HepG2 (cell line): Measurements from ENCODE around the gene RPS6KA2. TPM values are rescaled to one million over a fixed set of nuclear protein-coding genes. Genes with fewer than 3 reads are reported as not detected.

Experiments used
- ATAC-seq: fragments of 200-7000 bp; cut with Tn5 transposase; 3 replicates; pipeline ENCODE4 v1.9.1; 2020; ENCODE audit warnings: mild to moderate bottlenecking, moderate library complexity
- BruUV-seq: library from RNA; stranded (reverse); fragments of 400-500 nt; replicated peaks from 2 replicates; lab custom pipeline; 2021; lab: Mats Ljungman, UMichigan
- CTCF ChIA-PET: fragments of 300-600 bp; formaldehyde crosslinking; extraction: SDS; loops from one replicate; lab custom pipeline; 2021; ENCODE audit warnings: low total read pairs, inconsistent platforms, low intra/inter-chr PET ratio; lab: Yijun Ruan, JAX
- POLR2A ChIA-PET: fragments of 350-600 bp; sonication (Branson Sonifier 250); formaldehyde crosslinking; loops from one replicate; lab custom pipeline; 2020; ENCODE audit warnings: antibody characterized with exemption, inconsistent platforms; lab: Yijun Ruan, JAX
- DNase-seq: peaks from one replicate; pipeline ENCODE4 v3.0.0-alpha.2; 2015; ENCODE audit warnings: low spot score
- FAIRE-seq: peaks from 3 replicates; lab custom pipeline; 2011; peaks lifted over from hg19 to GRCh38; lab: Jason Lieb, UNC
- H2AFZ ChIP-seq: one replicate; pipeline ENCODE4 v1.6.1; 2011; ENCODE audit warnings: low read length, inconsistent platforms
- H3K27ac ChIP-seq: fragments of 300-600 bp; 3 replicates; pipeline ENCODE4 v1.8.0; 2011; ENCODE audit warnings: mixed run types, mild to moderate bottlenecking, mixed read lengths, low read length, inconsistent platforms; ENCODE audit not compliant: insufficient read depth; ENCODE audit errors: extremely low read length
- H3K27me3 ChIP-seq, 2 experiments: fragments of 200-600 bp in 1 of 2; 2 replicates in 1 of 2; 3 replicates in 1 of 2; pipeline versions ENCODE4 v1.6.0 to v1.8.0; 2011; ENCODE audit warnings: low read length in 2 of 2, mild to moderate bottlenecking in 2 of 2, moderate library complexity in 2 of 2, inconsistent platforms in 1 of 2; ENCODE audit not compliant: insufficient read depth in 2 of 2, control insufficient read depth in 1 of 2
- H3K36me3 ChIP-seq, 2 experiments: fragments of 200-600 bp in 1 of 2; replicated peaks in 1 of 2; 2 replicates in 1 of 2; 3 replicates in 1 of 2; pipeline versions ENCODE4 v1.5.1 to v1.8.0; 2011; ENCODE audit warnings: low read length in 2 of 2, inconsistent platforms in 1 of 2; ENCODE audit not compliant: insufficient read depth in 2 of 2, control insufficient read depth in 1 of 2
- H3K4me1 ChIP-seq: 2 replicates; pipeline ENCODE4 v1.5.1; 2012; ENCODE audit warnings: low read length, inconsistent platforms; ENCODE audit not compliant: insufficient read depth
- H3K4me2 ChIP-seq: 2 replicates; pipeline ENCODE4 v1.6.0; 2011; ENCODE audit warnings: low read depth, low read length, inconsistent platforms
- H3K4me3 ChIP-seq, 3 experiments: fragments of 200-600 bp in 1 of 3; sonication (generic), shearing (Covaris generic) in 1 of 3; replicated peaks in 1 of 3; 2 replicates each; pipeline ENCODE4 v1.5.1; 2011 to 2016; ENCODE audit warnings: low read length in 3 of 3, inconsistent platforms in 2 of 3, low read depth in 2 of 3, mild to moderate bottlenecking in 2 of 3, control low read depth in 1 of 3, mixed read lengths in 1 of 3; ENCODE audit not compliant: insufficient read depth in 1 of 3
- H3K79me2 ChIP-seq: one replicate; pipeline ENCODE4 v1.6.1; 2011; ENCODE audit warnings: low read length, inconsistent platforms; ENCODE audit not compliant: insufficient read depth
- H3K9ac ChIP-seq: 2 replicates; pipeline ENCODE4 v1.6.0; 2011; ENCODE audit warnings: mild to moderate bottlenecking, low read depth, low read length, inconsistent platforms; ENCODE audit not compliant: insufficient read depth
- H3K9me3 ChIP-seq: 2 replicates; pipeline ENCODE4 v1.5.1; 2012; ENCODE audit warnings: mild to moderate bottlenecking, low read length
- H4K20me1 ChIP-seq: 2 replicates; pipeline ENCODE4 v1.6.0; 2011; ENCODE audit warnings: inconsistent platforms, mild to moderate bottlenecking, low read length, moderate library complexity; ENCODE audit not compliant: insufficient read depth
- ARHGAP35 ChIP-seq: sonication (generic); formaldehyde crosslinking; IDR thresholded peaks from 2 replicates; pipeline ENCODE4 v1.9.0; 2022; ENCODE audit warnings: mild to moderate bottlenecking, inconsistent platforms, moderate library complexity, missing genetic modification reagents, borderline replicate concordance
- ARID2 ChIP-seq: sonication (generic); formaldehyde crosslinking; IDR thresholded peaks from 2 replicates; pipeline ENCODE4 v1.8.1; 2022; ENCODE audit warnings: mild to moderate bottlenecking, missing genetic modification reagents, borderline replicate concordance
- CCAR2 ChIP-seq: fragments of 200-400 bp; formaldehyde crosslinking; optimal IDR thresholded peaks from 2 replicates; pipeline ENCODE3; 2018; ENCODE audit warnings: low read depth, mild to moderate bottlenecking, low read length, moderate library complexity
- DR1 ChIP-seq: sonication (generic); formaldehyde crosslinking; IDR thresholded peaks from 2 replicates; pipeline ENCODE4 v1.8.0; 2021; ENCODE audit warnings: mild to moderate bottlenecking, missing genetic modification reagents, inconsistent platforms
- FLYWCH1 ChIP-seq: sonication (generic); formaldehyde crosslinking; IDR thresholded peaks from 2 replicates; pipeline ENCODE4 v1.8.1; 2023; ENCODE audit warnings: mild to moderate bottlenecking, missing genetic modification reagents
- HMG20B ChIP-seq: conservative IDR thresholded peaks from 2 replicates; pipeline ENCODE4 v1.6.1; 2016; ENCODE audit warnings: missing genetic modification reagents, missing compliant biosample characterization
- ZKSCAN5 ChIP-seq: sonication (generic); formaldehyde crosslinking; IDR thresholded peaks from 2 replicates; pipeline ENCODE4 v1.5.1; 2020; ENCODE audit warnings: mild to moderate bottlenecking, missing genetic modification reagents
- ZNF160 ChIP-seq: sonication (generic); formaldehyde crosslinking; IDR thresholded peaks from 2 replicates; pipeline ENCODE4 v1.8.0; 2022; ENCODE audit warnings: mild to moderate bottlenecking, inconsistent platforms, missing genetic modification reagents
- ZNF263 ChIP-seq: sonication (generic); formaldehyde crosslinking; IDR thresholded peaks from 2 replicates; pipeline ENCODE4 v1.4.0; 2020; ENCODE audit warnings: missing genetic modification reagents
- ZNF713 ChIP-seq: sonication (generic); formaldehyde crosslinking; IDR thresholded peaks from 2 replicates; pipeline ENCODE4 v1.4.0; 2020; ENCODE audit warnings: mild to moderate bottlenecking, missing genetic modification reagents
- ZNF782 ChIP-seq: sonication (generic); formaldehyde crosslinking; IDR thresholded peaks from 2 replicates; pipeline ENCODE4 v1.4.0; 2020; ENCODE audit warnings: missing genetic modification reagents, mild to moderate bottlenecking, borderline replicate concordance
- WGBS: methylation state at CpG from one replicate; pipeline ENCODE4 v1.1.6; 2017; ENCODE audit warnings: low lambda C conversion rate; 5-methylcytosine and 5-hydroxymethylcytosine counted together
- in situ Hi-C: cut with HindIII; loops from 2 replicates; pipeline ENCODE4 v1.10.0; 2017; ENCODE audit warnings: low pct_unique_long_range_greater_than_20kb; ENCODE audit not compliant: extremely low pct_ligation_motif_present
- intact Hi-C: fragments of 100-400 bp; cut with micrococcal nuclease; formaldehyde crosslinking; loops from one replicate; pipeline ENCODE4 v1.10.0; 2022; ENCODE audit not compliant: unreplicated experiment
- polyA plus RNA-seq, 8 experiments: library from polyadenylated mRNA; depleted of rRNA in 3 of 8; stranded (reverse) in 7 of 8; unstranded in 1 of 8; fragments of >200 nt; fragmentation: Illumina TruSeq in 4 of 8; extraction: Trizol in 4 of 8; gene quantifications; 2 replicates each; pipeline versions ENCODE4 v1.2.1 to v1.2.3, GENCODE V29; 2011 to 2016; ENCODE audit warnings: low read depth in 4 of 8, missing spikeins in 1 of 8, mixed read lengths in 1 of 8; ENCODE audit not compliant: insufficient read depth in 1 of 8
- total RNA-seq, 5 experiments: library from RNA; depleted of rRNA; stranded (reverse); fragments of >200 nt; fragmentation: Illumina TruSeq; extraction: Trizol; gene quantifications; 2 replicates each; pipeline ENCODE4 v1.2.3, GENCODE V29; 2016; ENCODE audit warnings: low read depth in 1 of 5
- TF ChIP-seq, protein P1 (sequence below): sonication (generic); formaldehyde crosslinking; IDR thresholded peaks from 2 replicates; pipeline ENCODE4 v1.8.0; 2022; ENCODE audit warnings: missing genetic modification reagents, mild to moderate bottlenecking, inconsistent platforms, borderline replicate concordance
- TF ChIP-seq, protein P2 (sequence below): IDR thresholded peaks from 2 replicates; pipeline ENCODE4 v1.6.1; 2018; ENCODE audit warnings: missing genetic modification reagents
- TF ChIP-seq, protein P3 (sequence below): sonication (generic); formaldehyde crosslinking; IDR thresholded peaks from 2 replicates; pipeline ENCODE4 v1.4.0; 2020; ENCODE audit warnings: missing genetic modification reagents, borderline replicate concordance
- TF ChIP-seq, protein P4 (sequence below): sonication (generic); formaldehyde crosslinking; IDR thresholded peaks from 2 replicates; pipeline ENCODE4 v1.4.0; 2020; ENCODE audit warnings: missing genetic modification reagents
- TF ChIP-seq, protein P5 (sequence below): sonication (generic); formaldehyde crosslinking; IDR thresholded peaks from 2 replicates; pipeline ENCODE4 v1.4.0; 2020; ENCODE audit warnings: missing genetic modification reagents, borderline replicate concordance

Gene RPS6KA2
- total and polyA plus RNA-seq, 2 of the 13 experiments (the other 11 are each of a cell fraction or from before 2014, with no cell fraction given), result 0.22 to 0.38 TPM

DNA sequence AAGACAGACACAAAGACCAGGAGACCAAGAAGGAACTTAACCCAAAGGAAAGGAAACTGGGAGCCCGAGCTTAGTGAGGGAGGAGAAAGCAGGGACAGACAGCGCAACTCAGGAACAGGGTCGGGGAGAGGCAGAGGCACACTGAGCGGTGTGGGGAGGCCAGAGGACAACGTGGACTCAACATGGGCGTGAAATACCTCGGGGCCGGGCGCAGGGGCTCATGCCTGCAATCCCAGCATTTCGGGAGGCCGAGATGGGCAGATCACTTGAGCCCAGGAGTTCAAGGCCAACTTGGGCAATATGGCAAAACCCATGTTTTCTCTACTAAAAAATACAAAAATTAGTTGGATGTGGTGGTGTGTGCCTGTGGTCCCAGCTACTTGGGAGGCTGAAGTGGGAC lies 5.7 kb upstream of the RPS6KA2 start:
- peaks cover 16 to 92% of the 10 kb centered on the region in 2 experiments for H3K27me3 ChIP-seq
- no peaks in the 10 kb centered on the region; the same call in 1 of the 2 replicates for H4K20me1 ChIP-seq
- H3K36me3 ChIP-seq, result no peaks in the 10 kb centered on the region
- ChIA-PET POLR2A (no interaction called here), CTCF (no interaction called here)
- intact Hi-C loops (no loop called here), in situ Hi-C loops (no loop called here)
- FAIRE-seq (no peak), ATAC-seq (no peak), DNase-seq (no peak)
- H3K79me2 ChIP-seq, result no peaks in the 10 kb centered on the region
- H3K4me3 ChIP-seq, result no peak overlapping the region
- H3K4me1 ChIP-seq, result peaks cover 8% of the 10 kb centered on the region
- WGBS, result 17% methylated on average over 11 of the region's 11 CpGs
- H3K9me3 ChIP-seq, result no peaks in the 10 kb centered on the region
- no peak overlapping the region for H2AFZ ChIP-seq
- no TSS peak for BruUV-seq
- H3K9ac ChIP-seq, result no peak overlapping the region
- no peak overlapping the region for H3K4me2 ChIP-seq
- H3K27ac ChIP-seq, result no peak overlapping the region
- no peak for TF ChIP-seq ZNF160 (CRISPR knock-in tag)
- no peak for TF ChIP-seq HMG20B
- TF ChIP-seq, protein P1, sequence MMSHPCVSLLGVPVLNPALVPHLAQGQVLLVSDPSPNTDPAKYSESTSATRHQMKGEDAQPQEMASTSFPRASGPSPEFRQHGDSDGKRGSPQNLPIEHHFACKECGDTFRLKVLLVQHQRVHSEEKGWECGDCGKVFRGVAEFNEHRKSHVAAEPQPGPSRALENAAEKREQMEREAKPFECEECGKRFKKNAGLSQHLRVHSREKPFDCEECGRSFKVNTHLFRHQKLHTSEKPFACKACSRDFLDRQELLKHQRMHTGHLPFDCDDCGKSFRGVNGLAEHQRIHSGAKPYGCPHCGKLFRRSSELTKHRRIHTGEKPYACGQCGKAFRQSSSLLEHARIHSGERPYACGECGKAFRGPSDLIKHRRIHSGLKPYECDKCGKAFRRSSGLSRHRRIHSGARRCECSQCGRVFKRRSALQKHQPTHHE (CRISPR knock-in tag), result no peak
- TF ChIP-seq ARHGAP35 (CRISPR knock-in tag), result no peak
- no peak for TF ChIP-seq DR1
- TF ChIP-seq ZKSCAN5 (CRISPR knock-in tag), result no peak
- no peak for TF ChIP-seq FLYWCH1 (CRISPR knock-in tag)
- TF ChIP-seq ZNF713 (CRISPR knock-in tag), result no peak
- TF ChIP-seq, protein P2, sequence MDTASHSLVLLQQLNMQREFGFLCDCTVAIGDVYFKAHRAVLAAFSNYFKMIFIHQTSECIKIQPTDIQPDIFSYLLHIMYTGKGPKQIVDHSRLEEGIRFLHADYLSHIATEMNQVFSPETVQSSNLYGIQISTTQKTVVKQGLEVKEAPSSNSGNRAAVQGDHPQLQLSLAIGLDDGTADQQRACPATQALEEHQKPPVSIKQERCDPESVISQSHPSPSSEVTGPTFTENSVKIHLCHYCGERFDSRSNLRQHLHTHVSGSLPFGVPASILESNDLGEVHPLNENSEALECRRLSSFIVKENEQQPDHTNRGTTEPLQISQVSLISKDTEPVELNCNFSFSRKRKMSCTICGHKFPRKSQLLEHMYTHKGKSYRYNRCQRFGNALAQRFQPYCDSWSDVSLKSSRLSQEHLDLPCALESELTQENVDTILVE (CRISPR knock-in tag), result no peak
- no peak for TF ChIP-seq ZNF263 (CRISPR knock-in tag)
- TF ChIP-seq, protein P3, sequence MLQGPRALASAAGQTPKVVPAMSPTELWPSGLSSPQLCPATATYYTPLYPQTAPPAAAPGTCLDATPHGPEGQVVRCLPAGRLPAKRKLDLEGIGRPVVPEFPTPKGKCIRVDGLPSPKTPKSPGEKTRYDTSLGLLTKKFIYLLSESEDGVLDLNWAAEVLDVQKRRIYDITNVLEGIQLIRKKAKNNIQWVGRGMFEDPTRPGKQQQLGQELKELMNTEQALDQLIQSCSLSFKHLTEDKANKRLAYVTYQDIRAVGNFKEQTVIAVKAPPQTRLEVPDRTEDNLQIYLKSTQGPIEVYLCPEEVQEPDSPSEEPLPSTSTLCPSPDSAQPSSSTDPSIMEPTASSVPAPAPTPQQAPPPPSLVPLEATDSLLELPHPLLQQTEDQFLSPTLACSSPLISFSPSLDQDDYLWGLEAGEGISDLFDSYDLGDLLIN (CRISPR knock-in tag), result no peak
- TF ChIP-seq, protein P4, sequence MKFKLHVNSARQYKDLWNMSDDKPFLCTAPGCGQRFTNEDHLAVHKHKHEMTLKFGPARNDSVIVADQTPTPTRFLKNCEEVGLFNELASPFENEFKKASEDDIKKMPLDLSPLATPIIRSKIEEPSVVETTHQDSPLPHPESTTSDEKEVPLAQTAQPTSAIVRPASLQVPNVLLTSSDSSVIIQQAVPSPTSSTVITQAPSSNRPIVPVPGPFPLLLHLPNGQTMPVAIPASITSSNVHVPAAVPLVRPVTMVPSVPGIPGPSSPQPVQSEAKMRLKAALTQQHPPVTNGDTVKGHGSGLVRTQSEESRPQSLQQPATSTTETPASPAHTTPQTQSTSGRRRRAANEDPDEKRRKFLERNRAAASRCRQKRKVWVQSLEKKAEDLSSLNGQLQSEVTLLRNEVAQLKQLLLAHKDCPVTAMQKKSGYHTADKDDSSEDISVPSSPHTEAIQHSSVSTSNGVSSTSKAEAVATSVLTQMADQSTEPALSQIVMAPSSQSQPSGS, result no peak
- no peak for TF ChIP-seq CCAR2
- TF ChIP-seq, protein P5, sequence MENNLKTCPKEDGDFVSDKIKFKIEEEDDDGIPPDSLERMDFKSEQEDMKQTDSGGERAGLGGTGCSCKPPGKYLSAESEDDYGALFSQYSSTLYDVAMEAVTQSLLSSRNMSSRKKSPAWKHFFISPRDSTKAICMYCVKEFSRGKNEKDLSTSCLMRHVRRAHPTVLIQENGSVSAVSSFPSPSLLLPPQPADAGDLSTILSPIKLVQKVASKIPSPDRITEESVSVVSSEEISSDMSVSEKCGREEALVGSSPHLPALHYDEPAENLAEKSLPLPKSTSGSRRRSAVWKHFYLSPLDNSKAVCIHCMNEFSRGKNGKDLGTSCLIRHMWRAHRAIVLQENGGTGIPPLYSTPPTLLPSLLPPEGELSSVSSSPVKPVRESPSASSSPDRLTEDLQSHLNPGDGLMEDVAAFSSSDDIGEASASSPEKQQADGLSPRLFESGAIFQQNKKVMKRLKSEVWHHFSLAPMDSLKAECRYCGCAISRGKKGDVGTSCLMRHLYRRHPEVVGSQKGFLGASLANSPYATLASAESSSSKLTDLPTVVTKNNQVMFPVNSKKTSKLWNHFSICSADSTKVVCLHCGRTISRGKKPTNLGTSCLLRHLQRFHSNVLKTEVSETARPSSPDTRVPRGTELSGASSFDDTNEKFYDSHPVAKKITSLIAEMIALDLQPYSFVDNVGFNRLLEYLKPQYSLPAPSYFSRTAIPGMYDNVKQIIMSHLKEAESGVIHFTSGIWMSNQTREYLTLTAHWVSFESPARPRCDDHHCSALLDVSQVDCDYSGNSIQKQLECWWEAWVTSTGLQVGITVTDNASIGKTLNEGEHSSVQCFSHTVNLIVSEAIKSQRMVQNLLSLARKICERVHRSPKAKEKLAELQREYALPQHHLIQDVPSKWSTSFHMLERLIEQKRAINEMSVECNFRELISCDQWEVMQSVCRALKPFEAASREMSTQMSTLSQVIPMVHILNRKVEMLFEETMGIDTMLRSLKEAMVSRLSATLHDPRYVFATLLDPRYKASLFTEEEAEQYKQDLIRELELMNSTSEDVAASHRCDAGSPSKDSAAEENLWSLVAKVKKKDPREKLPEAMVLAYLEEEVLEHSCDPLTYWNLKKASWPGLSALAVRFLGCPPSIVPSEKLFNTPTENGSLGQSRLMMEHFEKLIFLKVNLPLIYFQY, result no peak
- TF ChIP-seq ARID2 (CRISPR knock-in tag), result no peak
- no peak for TF ChIP-seq ZNF782
